Large intestine (tissue), 3 donors: ENCODE data around the gene SLC66A3. TPM values are rescaled to one million over a fixed set of nuclear protein-coding genes. Genes with fewer than 3 reads are reported as not detected.

Experiments used
- DNase-seq, 2 donors: peaks; one replicate each; pipeline versions ENCODE4 v3.0.0 to v3.0.0-alpha.2; 2013
- H3K27ac ChIP-seq: one replicate; pipeline ENCODE4 v1.5.1; 2013; ENCODE audit warnings: low read length
- H3K27me3 ChIP-seq: 2 replicates; pipeline ENCODE4 v1.6.1; 2013; ENCODE audit warnings: low read length; ENCODE audit not compliant: control insufficient read depth, insufficient read depth
- H3K36me3 ChIP-seq: 2 replicates; pipeline ENCODE4 v1.6.1; 2013; ENCODE audit warnings: low read length; ENCODE audit not compliant: control insufficient read depth, insufficient read depth
- H3K4me1 ChIP-seq: one replicate; pipeline ENCODE4 v1.6.1; 2013; ENCODE audit warnings: low read length; ENCODE audit not compliant: control insufficient read depth, insufficient read depth
- H3K4me3 ChIP-seq: one replicate; pipeline ENCODE4 v1.5.1; 2013; ENCODE audit warnings: low read length
- H3K9me3 ChIP-seq: one replicate; pipeline ENCODE4 v1.6.1; 2013; ENCODE audit warnings: mild to moderate bottlenecking, low read depth, low read length, moderate library complexity; ENCODE audit not compliant: control insufficient read depth
- WGBS: methylation state at CpG from one replicate; pipeline ENCODE4 v1.1.5; 2013; ENCODE audit warnings: low lambda C conversion rate; ENCODE audit not compliant: insufficient coverage; 5-methylcytosine and 5-hydroxymethylcytosine counted together
- polyA plus RNA-seq: library from polyadenylated mRNA; unstranded; fragments of 120-200 nt; gene quantifications from one replicate; pipeline ENCODE4 v1.2.1, GENCODE V29; 2013

SLC66A3 gene
- polyA plus RNA-seq, 1 donor: 13.3 TPM

DNA sequence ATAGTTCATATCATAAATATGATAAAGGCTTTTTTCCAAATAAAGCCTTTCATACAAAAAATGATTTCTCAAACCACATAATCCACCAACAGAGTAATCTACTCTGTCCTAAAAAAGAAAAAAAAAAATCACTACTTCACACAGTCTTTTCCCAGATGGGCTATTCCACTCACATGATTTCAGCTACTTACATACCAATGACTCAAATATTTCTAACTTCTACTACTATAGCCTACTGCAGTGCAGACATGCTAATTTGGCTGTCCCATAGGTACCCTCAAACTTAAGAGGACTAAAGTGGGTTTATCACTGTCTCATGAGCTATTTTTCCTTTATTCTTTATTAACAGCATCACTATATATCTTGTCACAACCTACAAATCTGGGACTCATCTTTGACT lies 57.4 kb downstream of the SLC66A3 start:
- no peaks in the 10 kb centered on the region for H3K4me1 ChIP-seq
- H3K9me3 ChIP-seq: no peaks in the 10 kb centered on the region
- no peak overlapping the region for H3K4me3 ChIP-seq
- no peak overlapping the region for H3K27ac ChIP-seq
- DNase-seq: no peak
- H3K36me3 ChIP-seq: peaks cover 52% of the 10 kb centered on the region
- no peaks in the 10 kb centered on the region for H3K27me3 ChIP-seq

GRCh38 chr2:11213090-11213638 lies 57.9 kb downstream of the SLC66A3 start:
- Histone ChIP-seq H3K27ac (no peak overlapping the region), H3K4me1 (no peaks in the 10 kb centered on the region), H3K9me3 (no peaks in the 10 kb centered on the region), H3K27me3 (no peaks in the 10 kb centered on the region), H3K4me3 (no peak overlapping the region), H3K36me3 (peaks cover 50% of the 10 kb centered on the region)
- DNase-seq: no peak
- WGBS: 88% methylated on average over 2 of the region's 5 CpGs

DNA sequence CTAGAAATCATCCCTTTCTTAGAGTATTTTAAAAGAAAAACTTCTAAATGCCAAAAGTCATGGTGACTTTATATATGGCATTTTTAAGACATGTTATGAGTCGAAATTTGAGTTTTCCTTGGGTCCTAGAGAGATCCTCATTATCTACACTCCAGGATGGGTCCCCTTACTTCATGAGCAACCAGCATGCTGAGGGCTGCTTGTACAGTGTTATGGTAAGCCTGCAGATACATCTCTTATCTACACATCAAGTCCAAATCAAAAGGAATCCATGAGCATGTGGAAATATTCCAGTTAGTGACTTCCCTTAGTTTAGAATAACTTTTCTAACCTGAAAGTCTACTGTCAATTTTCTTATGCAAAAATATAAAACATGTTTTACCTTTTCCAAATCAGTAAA lies 58.7 kb downstream of the SLC66A3 start:
- peaks cover 47% of the 10 kb centered on the region for H3K36me3 ChIP-seq
- H3K27ac ChIP-seq: no peak overlapping the region
- H3K27me3 ChIP-seq: no peaks in the 10 kb centered on the region
- H3K4me1 ChIP-seq: no peaks in the 10 kb centered on the region
- DNase-seq: no peak
- no CpG with 5 or more reads among the region's 1 CpG for WGBS
- H3K4me3 ChIP-seq: no peak overlapping the region
- no peaks in the 10 kb centered on the region for H3K9me3 ChIP-seq

DNA sequence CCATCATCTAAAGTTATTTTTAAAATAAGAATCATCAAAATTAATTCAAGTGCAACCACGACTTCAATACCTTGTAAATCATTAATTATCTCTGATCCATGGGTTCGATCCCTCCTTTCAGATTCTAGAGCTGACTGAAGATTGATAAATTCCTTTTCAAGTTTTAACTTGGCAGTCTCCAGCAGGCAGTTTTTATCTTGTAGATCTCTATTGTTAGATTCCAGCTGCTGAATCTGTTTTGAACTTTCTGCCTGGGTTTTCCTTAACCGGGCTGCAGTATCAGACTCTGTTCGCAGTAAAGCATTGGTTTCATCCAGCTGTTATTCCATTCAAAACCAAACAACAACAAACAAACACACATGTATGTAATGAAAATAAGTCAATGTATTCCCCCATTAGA lies 59.5 kb downstream of the SLC66A3 start:
- H3K9me3 ChIP-seq: no peaks in the 10 kb centered on the region
- H3K4me3 ChIP-seq: no peak overlapping the region
- H3K36me3 ChIP-seq: peaks cover 50% of the 10 kb centered on the region
- DNase-seq: no peak
- no peaks in the 10 kb centered on the region for H3K27me3 ChIP-seq
- H3K4me1 ChIP-seq: no peaks in the 10 kb centered on the region
- 60% methylated on average over 1 of the region's 4 CpGs for WGBS
- no peak overlapping the region for H3K27ac ChIP-seq

DNA sequence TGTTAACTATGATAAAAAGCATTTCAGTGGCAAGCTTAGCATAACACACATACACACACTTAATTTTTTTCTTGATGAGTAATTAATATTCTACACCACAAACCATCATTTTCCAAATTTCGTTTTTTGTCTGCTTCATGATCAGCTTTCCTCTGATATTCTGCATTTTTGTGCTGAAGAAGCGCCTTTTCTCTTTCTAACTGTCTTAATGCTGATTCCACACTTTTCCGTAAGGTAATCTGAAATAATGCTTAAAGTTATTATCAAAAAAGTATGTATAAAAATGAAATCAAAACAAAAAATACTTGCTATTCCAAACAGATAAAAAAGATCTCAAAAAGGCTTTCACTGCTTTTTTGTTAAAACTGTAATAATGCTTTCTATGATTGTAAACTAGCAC lies 60.1 kb downstream of the SLC66A3 start:
- Histone ChIP-seq H3K27ac (no peak overlapping the region), H3K27me3 (no peaks in the 10 kb centered on the region), H3K36me3 (peaks cover 51% of the 10 kb centered on the region), H3K4me3 (no peak overlapping the region), H3K4me1 (no peaks in the 10 kb centered on the region), H3K9me3 (no peaks in the 10 kb centered on the region)
- 100% methylated on average over 3 of the region's 3 CpGs for WGBS
- DNase-seq: no peak

DNA sequence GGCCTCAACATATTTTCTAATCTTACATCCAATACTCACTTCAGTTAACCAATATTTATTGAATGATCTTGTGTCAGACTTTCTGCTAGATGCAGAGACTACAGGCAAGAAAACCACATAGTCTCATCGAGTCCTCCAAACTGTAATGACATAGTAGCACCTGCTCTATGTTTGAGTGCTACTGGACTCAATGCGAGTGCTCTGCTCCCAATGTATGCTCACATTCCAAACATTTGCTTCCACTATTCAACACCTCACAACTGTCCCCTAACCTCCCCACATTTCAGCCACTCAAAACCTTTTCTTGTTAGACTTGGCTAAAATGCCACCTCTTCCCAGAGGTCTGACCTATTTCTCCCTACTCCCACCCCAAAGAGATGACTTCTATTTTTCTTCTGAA lies 65.2 kb downstream of the SLC66A3 start:
- no CpG with 5 or more reads among the region's 2 CpGs for WGBS
- Histone ChIP-seq H3K36me3 (peaks cover 35% of the 10 kb centered on the region), H3K9me3 (no peaks in the 10 kb centered on the region), H3K4me3 (no peak overlapping the region), H3K27me3 (no peaks in the 10 kb centered on the region), H3K4me1 (no peaks in the 10 kb centered on the region), H3K27ac (no peak overlapping the region)
- DNase-seq: no peak

GRCh38 chr2:11222845-11223244 lies 67.6 kb downstream of the SLC66A3 start:
- Histone ChIP-seq H3K27me3 (no peaks in the 10 kb centered on the region), H3K4me3 (no peak overlapping the region), H3K4me1 (no peaks in the 10 kb centered on the region), H3K27ac (no peak overlapping the region), H3K9me3 (no peaks in the 10 kb centered on the region), H3K36me3 (peaks cover 28% of the 10 kb centered on the region)
- 94% methylated on average over 5 of the region's 5 CpGs for WGBS
- no peak for DNase-seq

GRCh38 chr2:11224887-11225286 lies 69.6 kb downstream of the SLC66A3 start:
- H3K9me3 ChIP-seq: no peaks in the 10 kb centered on the region
- no peak overlapping the region for H3K27ac ChIP-seq
- no peaks in the 10 kb centered on the region for H3K4me1 ChIP-seq
- H3K36me3 ChIP-seq: peaks cover 20% of the 10 kb centered on the region
- no peaks in the 10 kb centered on the region for H3K27me3 ChIP-seq
- no peak overlapping the region for H3K4me3 ChIP-seq
- DNase-seq: no peak

DNA sequence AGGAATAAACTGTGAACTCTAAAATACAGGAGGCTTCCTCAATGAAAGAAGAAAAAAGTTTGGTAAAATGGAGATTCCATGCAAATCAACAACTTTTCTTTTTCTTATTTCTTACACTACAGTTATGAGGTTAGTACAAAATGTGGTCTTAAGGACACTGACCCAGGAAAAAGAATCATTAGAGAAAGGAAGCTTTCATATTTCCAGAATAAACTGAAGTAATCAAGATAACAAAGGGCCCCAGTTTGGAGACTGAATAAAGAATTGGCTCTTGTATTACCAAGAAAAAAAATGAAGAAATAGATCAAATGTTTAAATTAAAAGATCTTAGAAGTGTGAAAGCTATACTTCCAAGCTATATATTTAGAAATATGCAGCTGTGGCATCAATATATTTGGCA lies 72.3 kb downstream of the SLC66A3 start:
- no peaks in the 10 kb centered on the region for H3K9me3 ChIP-seq
- H3K27ac ChIP-seq: no peak overlapping the region
- no peaks in the 10 kb centered on the region for H3K27me3 ChIP-seq
- no peaks in the 10 kb centered on the region for H3K4me1 ChIP-seq
- peaks cover 16% of the 10 kb centered on the region for H3K36me3 ChIP-seq
- DNase-seq: no peak
- H3K4me3 ChIP-seq: no peak overlapping the region

Other genes with a start within 250 kb of the SLC66A3 start
- 1.3 TPM for gene KCNF1, start 243.5 kb upstream of the SLC66A3 start, polyA plus RNA-seq
- gene ROCK2, start 189.2 kb downstream of the SLC66A3 start, polyA plus RNA-seq: 42.5 TPM